GM21576 (cell line): Measurements from ENCODE around the gene OR11A1.

Experiments used
- ATAC-seq: cut with Tn5 transposase; IDR thresholded peaks from one replicate; pipeline ENCODE4 v1.9.1; 2021; ENCODE audit warnings: mild to moderate bottlenecking, moderate library complexity; ENCODE audit not compliant: unreplicated experiment

Gene OR11A1

GRCh38 chr6:29399525-29399924 lies 57.3 kb downstream of the OR11A1 start:
- ATAC-seq: no peak

GRCh38 chr6:29395331-29395730 lies 61.5 kb downstream of the OR11A1 start, which contains the start of gene OR12D2:
Gene OR12D2, plus strand, starts transcription at chr6:29395631. Its CDS starts 1,069 bp downstream, at chr6:29396700.
- ATAC-seq: no peak

- ATAC-seq: no peak
Observed at GRCh38 chr6:29388533-29388932, 68.3 kb downstream of the OR11A1 start.

GRCh38 chr6:29376003-29376402 lies 80.9 kb downstream of the OR11A1 start:
- ATAC-seq: no peak
